ENCODE data around the gene MRGPRF. TPM values are rescaled to one million over a fixed set of nuclear protein-coding genes. Genes with fewer than 3 reads are reported as not detected.

Gene MRGPRF
- total and polyA plus RNA-seq, 3 donors from 2014 or later = 10.0 to 21.1 (median 12.2) TPM

DNA sequence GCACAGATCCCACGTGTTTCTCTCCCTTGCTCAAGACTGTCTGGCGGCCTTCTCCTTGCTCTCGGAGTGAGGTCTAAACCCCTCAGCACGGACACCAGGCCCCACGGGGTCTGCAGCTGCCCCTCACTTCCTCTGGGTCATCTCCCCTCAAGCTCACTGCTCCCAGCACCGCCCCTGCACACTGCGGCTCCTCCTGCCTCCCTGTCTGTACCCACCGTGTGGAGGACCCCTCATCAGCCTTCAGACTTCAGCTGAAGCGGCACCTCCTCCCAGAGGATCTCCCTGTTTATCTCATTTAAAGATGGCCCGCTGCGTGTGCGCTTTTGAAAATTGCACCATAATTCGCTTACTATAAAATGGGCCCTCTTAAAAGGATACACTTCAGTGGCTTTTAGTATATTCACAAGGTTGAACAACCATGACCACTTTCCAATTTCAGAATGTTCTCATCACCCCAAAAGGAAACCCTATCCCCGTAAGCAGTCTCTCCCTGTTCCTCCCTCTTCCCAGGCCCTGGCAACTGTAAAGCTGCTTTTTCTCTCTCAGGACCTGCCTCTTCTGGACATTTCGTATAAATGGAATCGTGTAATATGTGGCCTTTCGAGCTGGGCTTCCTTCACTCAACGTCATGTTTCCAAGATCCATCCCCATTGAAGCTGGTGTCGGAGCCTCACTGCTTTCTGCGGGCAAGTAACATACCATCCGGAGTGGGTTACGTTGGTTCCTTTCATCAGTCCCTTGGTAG lies 21.2 kb upstream of the MRGPRF start:
- WGBS, 2 donors = 70 to 78% methylated on average over 22 of the region's 22 CpGs
- no peak for TF ChIP-seq POLR2A (IDR thresholded peaks at IDR 0.05)
- TF ChIP-seq CTCF (IDR thresholded peaks at IDR 0.05) = no peak
- Histone ChIP-seq H3K27ac (peak overlapping the region in 1 of 2 donors; percentile 86), H3K9me3 (no peaks in the 10 kb centered on the region), H3K27me3 (no peaks in the 10 kb centered on the region), H3K4me3 (no peak overlapping the region), H3K4me1 (peaks cover 13% of the 10 kb centered on the region), H3K36me3 (ENCODE audit: low read depth, missing control alignments) (no peaks in the 10 kb centered on the region)
- no peak for DNase-seq
- intact Hi-C loops (cut with DNase I; ENCODE audit: low total_unique reads) = no loop called here

- Histone ChIP-seq H3K27ac (peak overlapping the region in 1 of 2 donors; percentile 86), H3K4me3 (no peak overlapping the region), H3K9me3 (no peaks in the 10 kb centered on the region), H3K36me3 (ENCODE audit: low read depth, missing control alignments) (no peaks in the 10 kb centered on the region), H3K4me1 (peaks cover 13% of the 10 kb centered on the region), H3K27me3 (no peaks in the 10 kb centered on the region)
- WGBS, 2 donors = 91% methylated on average over 11 of the region's 11 CpGs; no CpG with 5 or more reads in 1 of the 2 donors
- DNase-seq = no peak
- no peak for TF ChIP-seq CTCF (IDR thresholded peaks at IDR 0.05)
- no peak for TF ChIP-seq POLR2A (IDR thresholded peaks at IDR 0.05)
- intact Hi-C loops (cut with DNase I; ENCODE audit: low total_unique reads) = no loop called here
Measured at GRCh38 chr11:69033431-69033830, 20.4 kb upstream of the MRGPRF start.

DNA sequence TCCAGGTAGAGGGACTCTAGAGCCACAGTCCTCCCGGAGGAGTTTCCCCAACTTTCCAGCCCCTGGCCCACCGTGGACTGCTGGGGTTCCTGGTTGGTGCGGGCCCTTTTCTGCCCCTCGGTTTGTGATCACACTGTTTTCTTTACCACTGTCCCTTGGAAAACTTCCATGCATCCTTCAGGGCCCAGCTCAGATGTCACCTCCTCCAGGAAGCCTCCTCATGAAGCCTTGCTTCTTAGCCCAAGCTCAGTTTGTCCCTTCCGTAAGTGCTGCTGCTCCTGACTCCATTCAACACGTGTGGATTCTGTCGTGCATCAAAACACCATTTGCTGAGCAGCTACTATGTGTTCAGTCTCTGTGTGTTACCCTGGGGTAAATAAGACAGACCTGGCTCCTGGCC lies 19.8 kb upstream of the MRGPRF start:
- peaks cover 13% of the 10 kb centered on the region for H3K4me1 ChIP-seq
- H3K27me3 ChIP-seq = no peaks in the 10 kb centered on the region
- intact Hi-C loops (cut with DNase I; ENCODE audit: low total_unique reads) = no loop called here
- H3K36me3 ChIP-seq (ENCODE audit: low read depth, missing control alignments) = no peaks in the 10 kb centered on the region
- no peaks in the 10 kb centered on the region for H3K9me3 ChIP-seq
- no peak overlapping the region for H3K4me3 ChIP-seq
- no peak for TF ChIP-seq CTCF (IDR thresholded peaks at IDR 0.05)
- no peak for TF ChIP-seq POLR2A (IDR thresholded peaks at IDR 0.05)
- 81 to 85% methylated on average over 7 of the region's 7 CpGs for WGBS, 2 donors
- H3K27ac ChIP-seq = no peak overlapping the region
- no peak for DNase-seq

DNA sequence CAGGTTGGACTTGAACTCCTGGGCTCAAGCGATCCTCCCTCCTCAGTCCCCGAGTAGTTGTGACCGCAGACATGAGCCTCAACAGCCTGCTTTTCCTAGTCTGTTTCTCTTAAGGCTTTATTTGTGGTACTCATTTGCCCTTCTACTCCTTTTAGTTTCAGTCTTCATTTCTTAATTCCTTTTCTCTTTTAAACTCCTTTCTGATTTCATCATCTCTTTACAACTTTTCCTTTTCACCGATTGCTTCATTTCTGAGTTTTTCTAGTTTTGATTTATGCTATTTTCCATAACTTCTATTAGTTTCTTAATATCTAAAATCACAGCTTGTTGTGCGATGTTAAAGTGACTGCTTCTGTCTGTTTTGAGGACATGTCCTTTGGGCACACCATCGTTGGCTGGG lies 17.3 kb upstream of the MRGPRF start:
- peaks cover 2% of the 10 kb centered on the region for H3K4me1 ChIP-seq
- DNase-seq = no peak
- 77 to 86% methylated on average over 6 of the region's 6 CpGs for WGBS, 2 donors
- no peaks in the 10 kb centered on the region for H3K9me3 ChIP-seq
- H3K4me3 ChIP-seq = no peak overlapping the region
- intact Hi-C loops (cut with DNase I; ENCODE audit: low total_unique reads) = no loop called here
- H3K27ac ChIP-seq = no peak overlapping the region
- H3K27me3 ChIP-seq = no peaks in the 10 kb centered on the region
- TF ChIP-seq POLR2A (IDR thresholded peaks at IDR 0.05) (no peak), CTCF (IDR thresholded peaks at IDR 0.05) (no peak)
- H3K36me3 ChIP-seq (ENCODE audit: low read depth, missing control alignments) = no peaks in the 10 kb centered on the region
